HAP-1 (cell line): ENCODE measurements around the gene CDH5.
A peak's percentile ranks its signal among the peaks of the same experiment; 100 is the strongest.

Source experiments
- DNase-seq, 2 experiments: peaks; one replicate each; pipeline ENCODE4 v3.0.0-alpha.2; 2016 to 2020; ENCODE audit warnings: low spot score in 2 of 2
- H3K27me3 ChIP-seq: fragments of 250-450 bp; sonication (Bioruptor Pico); 2 replicates; pipeline ENCODE4 v1.5.1; 2020; ENCODE audit warnings: low read depth, mild to moderate bottlenecking, moderate library complexity
- H3K36me3 ChIP-seq: fragments of 250-450 bp; sonication (Bioruptor Pico); replicated peaks from 2 replicates; pipeline ENCODE4 v1.5.1; 2020; ENCODE audit warnings: mild to moderate bottlenecking
- H3K4me1 ChIP-seq: fragments of 250-450 bp; sonication (Bioruptor Pico); 2 replicates; pipeline ENCODE4 v1.5.1; 2020; ENCODE audit warnings: mild to moderate bottlenecking
- H3K4me3 ChIP-seq: fragments of 250-450 bp; sonication (Bioruptor Pico); 2 replicates; pipeline ENCODE4 v1.5.1; 2020; ENCODE audit warnings: mild to moderate bottlenecking, moderate library complexity
- H3K9me3 ChIP-seq: fragments of 250-450 bp; sonication (Bioruptor Pico); 2 replicates; pipeline ENCODE4 v1.5.1; 2020; ENCODE audit warnings: mild to moderate bottlenecking, moderate library complexity
- in situ Hi-C: fragments of 300-500 bp; cut with MboI; formaldehyde crosslinking; loops from 3 replicates; pipeline ENCODE4 v1.14.3; 2020; ENCODE audit warnings: low sequenced_read_pairs, inconsistent platforms, mixed read lengths

Gene CDH5

GRCh38 chr16:66361604-66362135 lies 4.8 kb upstream of the CDH5 start:
- Histone ChIP-seq H3K9me3 (no peaks in the 10 kb centered on the region), H3K4me3 (no peak overlapping the region), H3K4me1 (no peaks in the 10 kb centered on the region), H3K27me3 (peaks cover 15% of the 10 kb centered on the region), H3K36me3 (no peaks in the 10 kb centered on the region)
- in situ Hi-C loops, result no loop called here
- no peak for DNase-seq

DNA sequence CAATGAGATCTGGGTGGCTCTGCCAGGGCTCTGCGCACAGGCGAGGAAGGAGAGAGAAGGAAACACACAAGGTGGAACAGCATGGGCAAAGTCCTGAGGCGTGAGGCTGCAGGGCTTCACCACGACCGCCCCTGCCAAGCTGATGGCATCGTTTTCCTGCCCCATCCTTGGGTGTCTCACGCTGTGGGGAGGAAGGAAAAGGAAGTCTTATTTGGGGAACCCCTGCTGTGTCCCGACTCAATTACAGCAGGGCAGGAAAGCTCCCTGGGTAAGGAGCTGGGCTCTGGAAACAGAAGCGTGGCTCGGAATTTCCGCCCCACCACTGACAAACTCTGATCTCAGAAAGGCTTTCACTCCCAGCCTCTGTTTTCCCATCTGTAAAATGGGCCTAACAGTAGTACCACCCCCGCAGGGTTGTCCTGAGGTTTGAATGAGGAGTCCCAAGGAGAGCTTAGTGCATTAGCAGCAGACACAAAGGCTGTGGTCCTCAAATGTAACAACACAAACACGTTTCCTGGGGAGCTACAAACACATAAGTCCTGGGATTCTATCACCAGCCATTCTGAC lies 3.2 kb upstream of the CDH5 start:
- Histone ChIP-seq H3K4me1 (no peaks in the 10 kb centered on the region), H3K4me3 (no peak overlapping the region), H3K9me3 (no peaks in the 10 kb centered on the region), H3K36me3 (no peaks in the 10 kb centered on the region), H3K27me3 (peaks cover 15% of the 10 kb centered on the region)
- DNase-seq, result no peak
- in situ Hi-C loops, result no loop called here

GRCh38 chr16:66364117-66364958 lies 2.2 kb upstream of the CDH5 start:
- in situ Hi-C loops, result no loop called here
- Histone ChIP-seq H3K4me1 (no peaks in the 10 kb centered on the region), H3K27me3 (peaks cover 15% of the 10 kb centered on the region)

GRCh38 chr16:66364959-66365306 lies 1.6 kb upstream of the CDH5 start:
- Histone ChIP-seq H3K4me1 (no peaks in the 10 kb centered on the region), H3K9me3 (no peaks in the 10 kb centered on the region), H3K27me3 (peaks cover 15% of the 10 kb centered on the region), H3K4me3 (no peak overlapping the region), H3K36me3 (no peaks in the 10 kb centered on the region)
- no peak for DNase-seq
- in situ Hi-C loops, result no loop called here

More at GRCh38 chr16:66364117-66364958, 2.2 kb upstream of the CDH5 start:
- peak in 1 of 2 experiments; percentile 15 for DNase-seq
- H3K9me3 ChIP-seq, result no peaks in the 10 kb centered on the region
- H3K36me3 ChIP-seq, result no peaks in the 10 kb centered on the region
- H3K4me3 ChIP-seq, result no peak overlapping the region

DNA sequence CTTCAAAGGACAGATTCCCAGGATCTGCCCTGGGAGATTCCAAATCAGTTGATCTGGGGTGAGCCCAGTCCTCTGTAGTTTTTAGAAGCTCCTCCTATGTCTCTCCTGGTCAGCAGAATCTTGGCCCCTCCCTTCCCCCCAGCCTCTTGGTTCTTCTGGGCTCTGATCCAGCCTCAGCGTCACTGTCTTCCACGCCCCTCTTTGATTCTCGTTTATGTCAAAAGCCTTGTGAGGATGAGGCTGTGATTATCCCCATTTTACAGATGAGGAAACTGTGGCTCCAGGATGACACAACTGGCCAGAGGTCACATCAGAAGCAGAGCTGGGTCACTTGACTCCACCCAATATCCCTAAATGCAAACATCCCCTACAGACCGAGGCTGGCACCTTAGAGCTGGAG lies 840 bp upstream of the CDH5 start:
- H3K4me1 ChIP-seq, result no peaks in the 10 kb centered on the region
- H3K4me3 ChIP-seq, result no peak overlapping the region
- in situ Hi-C loops, result no loop called here
- no peaks in the 10 kb centered on the region for H3K9me3 ChIP-seq
- H3K36me3 ChIP-seq, result no peaks in the 10 kb centered on the region
- H3K27me3 ChIP-seq, result peaks cover 15% of the 10 kb centered on the region
- no peak for DNase-seq

DNA sequence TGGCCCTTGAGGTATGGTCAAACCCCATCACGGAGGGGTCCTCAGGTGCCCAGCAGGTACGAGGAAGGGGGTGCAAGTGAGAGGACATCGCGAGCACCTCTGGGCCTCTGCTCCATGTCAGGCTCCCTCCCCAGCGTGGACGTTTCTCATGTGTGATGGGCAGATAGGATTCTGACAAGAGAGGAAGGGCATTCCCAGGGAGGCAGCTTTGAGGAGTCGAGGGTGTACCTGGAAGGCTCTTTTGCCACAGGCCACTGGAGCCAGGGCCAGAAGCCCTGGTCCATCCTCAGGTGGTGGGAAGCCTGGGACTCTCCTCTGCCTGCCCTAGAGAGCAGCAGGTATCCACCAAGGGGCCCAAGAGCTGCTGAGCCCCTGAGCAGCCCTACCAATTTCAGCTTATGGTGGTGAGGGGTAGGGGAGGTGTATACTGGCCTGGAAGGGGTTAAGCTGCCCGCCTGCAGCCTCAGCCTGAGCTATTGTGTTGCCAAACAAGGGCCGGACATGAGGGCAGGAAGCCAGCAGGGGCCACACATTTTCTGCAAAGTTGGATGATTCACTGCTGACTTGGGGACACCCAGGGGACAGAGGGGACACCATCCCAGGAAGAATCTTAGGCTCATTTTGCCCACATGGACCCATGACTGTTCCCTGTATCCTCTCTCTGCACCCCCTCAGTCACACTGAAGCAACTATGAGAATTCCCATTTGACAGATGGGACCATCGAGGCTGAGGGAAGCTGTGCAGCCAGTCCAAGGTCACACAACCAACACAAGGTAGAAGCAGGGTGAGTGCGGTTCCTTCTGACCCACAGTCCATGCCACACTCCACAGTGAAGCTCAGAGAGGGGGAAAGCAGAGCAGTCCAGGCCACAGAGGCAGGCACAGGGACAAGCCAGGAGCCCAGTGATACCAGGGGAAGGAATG lies 1.7 kb downstream of the CDH5 start:
- H3K4me3 ChIP-seq, result no peak overlapping the region
- H3K36me3 ChIP-seq, result no peaks in the 10 kb centered on the region
- DNase-seq, result no peak
- in situ Hi-C loops, result no loop called here
- H3K27me3 ChIP-seq, result no peaks in the 10 kb centered on the region; the same call in none of the 2 replicates
- no peaks in the 10 kb centered on the region for H3K4me1 ChIP-seq
- H3K9me3 ChIP-seq, result no peaks in the 10 kb centered on the region

GRCh38 chr16:66369055-66369592 lies 2.6 kb downstream of the CDH5 start:
- in situ Hi-C loops, result no loop called here
- no peaks in the 10 kb centered on the region for H3K36me3 ChIP-seq
- no peaks in the 10 kb centered on the region for H3K4me1 ChIP-seq
- H3K9me3 ChIP-seq, result no peaks in the 10 kb centered on the region
- no peak overlapping the region for H3K4me3 ChIP-seq
- DNase-seq, result no peak
- H3K27me3 ChIP-seq, result peaks cover 3% of the 10 kb centered on the region; the same call in 1 of the 2 replicates

DNA sequence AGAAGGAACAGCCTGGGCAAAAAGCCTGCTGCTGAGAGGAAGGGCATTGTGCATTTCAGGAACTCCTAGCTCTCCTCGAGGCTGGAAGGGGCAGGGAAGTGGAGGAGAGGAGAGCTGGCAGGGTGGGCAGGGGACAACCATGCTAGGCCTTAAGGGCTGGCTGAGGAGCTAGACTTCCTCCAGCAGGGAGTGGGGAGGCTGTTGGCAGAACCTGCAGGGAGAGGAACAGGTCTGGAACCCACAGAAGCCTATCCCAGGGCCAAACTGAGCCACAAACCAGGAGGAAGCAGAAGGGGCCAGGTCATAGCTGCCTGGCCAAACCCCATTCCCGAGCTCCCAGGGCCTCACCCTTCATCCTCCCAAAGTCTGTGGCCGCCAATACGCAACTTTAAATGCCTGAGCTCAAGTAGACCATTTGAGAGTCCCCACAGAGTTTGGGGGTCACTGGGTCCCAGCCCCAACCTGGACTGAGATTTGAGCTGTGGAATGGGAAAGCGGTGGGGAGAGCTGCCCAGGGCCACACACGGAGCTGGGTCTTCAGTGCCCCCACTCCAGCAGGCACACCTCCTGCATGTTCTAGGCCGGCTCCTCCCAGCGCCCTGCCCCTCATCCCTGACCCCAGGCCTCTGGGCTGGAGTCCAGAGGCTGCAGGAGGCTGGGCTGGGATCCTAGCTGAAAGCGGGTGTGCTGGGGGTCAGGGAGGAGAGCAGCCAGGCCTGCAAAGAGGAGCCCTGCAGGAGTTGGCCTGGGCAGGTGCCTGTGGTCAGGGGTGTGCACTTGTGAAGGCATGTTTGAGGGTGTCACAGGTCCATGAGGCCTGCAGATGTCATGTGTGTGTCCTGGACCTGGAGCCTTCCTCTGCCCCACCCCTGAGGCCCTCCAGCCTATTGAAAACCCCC lies 4.5 kb downstream of the CDH5 start:
- H3K4me1 ChIP-seq, result no peaks in the 10 kb centered on the region
- no peak for DNase-seq
- in situ Hi-C loops, result no loop called here
- no peaks in the 10 kb centered on the region for H3K36me3 ChIP-seq
- H3K27me3 ChIP-seq, result peaks cover 3% of the 10 kb centered on the region; the same call in 1 of the 2 replicates
- no peaks in the 10 kb centered on the region for H3K9me3 ChIP-seq
- H3K4me3 ChIP-seq, result no peak overlapping the region

DNA sequence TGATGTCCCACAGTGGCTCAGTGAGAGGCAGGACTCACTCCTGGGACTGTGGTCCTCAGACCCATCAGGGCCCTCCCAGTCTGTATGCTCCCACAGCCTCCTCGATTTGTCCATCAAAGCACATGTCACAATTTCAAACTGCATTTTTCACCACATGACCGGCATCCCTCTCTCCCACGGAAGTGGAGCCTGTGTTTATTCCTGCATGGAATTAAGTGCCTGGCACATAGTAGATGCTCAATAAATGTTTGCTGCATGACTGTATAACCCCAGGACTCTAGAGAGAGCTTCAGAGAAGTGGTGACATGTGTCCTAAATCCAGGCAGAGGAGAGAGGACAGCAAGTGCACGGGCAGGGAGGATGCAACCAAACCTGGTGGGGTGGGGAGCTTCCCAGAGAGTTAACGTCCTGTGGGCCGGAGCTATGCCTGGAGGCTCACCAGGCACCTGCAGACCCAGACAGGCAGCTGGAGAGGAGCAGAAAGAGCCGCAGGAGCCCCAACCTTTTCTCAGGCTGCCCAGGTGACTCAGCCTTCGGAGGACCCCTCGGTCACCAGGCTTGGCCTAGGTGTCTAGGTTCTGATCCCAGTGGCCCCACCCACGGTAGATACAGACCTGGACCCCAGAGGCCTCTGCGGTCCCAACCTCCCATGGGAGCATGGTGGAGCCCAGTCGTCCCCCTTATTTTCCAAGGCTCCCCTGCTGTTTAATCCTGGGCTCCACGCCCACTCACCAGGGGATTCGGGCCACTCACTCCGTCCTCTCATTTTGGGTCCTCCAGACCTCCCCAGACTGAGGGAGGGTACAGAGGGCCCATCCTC lies 5.8 kb downstream of the CDH5 start:
- no peak for DNase-seq
- Histone ChIP-seq H3K4me3 (no peak overlapping the region), H3K27me3 (peaks cover 3% of the 10 kb centered on the region; the same call in 1 of the 2 replicates), H3K36me3 (no peaks in the 10 kb centered on the region), H3K4me1 (no peaks in the 10 kb centered on the region), H3K9me3 (no peaks in the 10 kb centered on the region)
- in situ Hi-C loops, result no loop called here

DNA sequence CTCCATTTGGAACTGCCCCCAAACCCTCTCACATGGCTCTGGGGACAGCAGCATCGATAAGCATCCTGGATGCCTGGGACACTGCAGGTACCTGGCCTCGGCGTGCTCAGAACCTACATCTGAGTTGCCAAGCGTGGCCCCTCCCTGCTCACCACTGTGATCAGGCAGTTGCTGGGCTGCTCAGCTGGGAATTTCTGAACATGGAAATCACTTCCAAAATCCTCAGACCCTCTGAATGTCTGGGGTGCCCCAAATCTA lies 6.3 kb downstream of the CDH5 start:
- Histone ChIP-seq H3K27me3 (peaks cover 3% of the 10 kb centered on the region; the same call in 1 of the 2 replicates), H3K9me3 (no peaks in the 10 kb centered on the region), H3K36me3 (no peaks in the 10 kb centered on the region), H3K4me1 (no peaks in the 10 kb centered on the region), H3K4me3 (no peak overlapping the region)
- in situ Hi-C loops, result no loop called here
- DNase-seq, result no peak

DNA sequence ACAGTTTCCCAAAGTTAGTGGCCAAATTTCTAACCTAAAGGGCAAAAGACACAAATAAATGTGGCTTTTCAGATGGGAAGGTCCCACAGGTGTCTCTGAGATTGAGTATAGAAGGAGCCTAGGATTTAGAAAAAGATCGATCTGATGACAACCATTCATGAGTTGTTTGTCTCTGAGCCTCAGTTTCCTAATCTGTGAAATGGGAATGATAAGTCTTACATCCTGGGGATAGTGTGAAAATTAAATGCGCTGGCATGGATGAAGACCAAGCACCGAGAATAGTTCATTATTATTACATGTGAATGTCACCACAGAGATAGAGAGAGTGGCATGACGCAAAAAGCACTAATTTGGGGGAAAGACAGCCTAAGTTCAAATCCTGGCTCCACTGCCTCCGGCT lies 7.2 kb downstream of the CDH5 start:
- Histone ChIP-seq H3K4me3 (no peak overlapping the region), H3K27me3 (peaks cover 3% of the 10 kb centered on the region; the same call in 1 of the 2 replicates), H3K4me1 (no peaks in the 10 kb centered on the region), H3K9me3 (no peaks in the 10 kb centered on the region), H3K36me3 (no peaks in the 10 kb centered on the region)
- no peak for DNase-seq
- in situ Hi-C loops, result no loop called here

- in situ Hi-C loops, result no loop called here
- DNase-seq, result no peak
- Histone ChIP-seq H3K36me3 (no peaks in the 10 kb centered on the region), H3K27me3 (peaks cover 3% of the 10 kb centered on the region; the same call in 1 of the 2 replicates), H3K4me1 (no peaks in the 10 kb centered on the region), H3K4me3 (no peak overlapping the region), H3K9me3 (no peaks in the 10 kb centered on the region)
These were observed 7.7 kb downstream of the CDH5 start for GRCh38 chr16:66374176-66374575.
